Right lobe of liver (tissue), 4 donors: Measurements from ENCODE around the gene PIK3CG.

Source experiments
- POLR2A ChIP-seq: fragments of 450-650 bp; IDR thresholded peaks from one replicate; pipeline ENCODE4 v1.6.1; 2017; ENCODE audit warnings: antibody characterized with exemption, mild to moderate bottlenecking
- TF ChIP-seq, protein P1 (sequence below), 4 donors: fragments of 200-600 bp in 3 of 4; fragments of 450-650 bp in 1 of 4; IDR thresholded peaks; one replicate each; pipeline versions ENCODE4 v1.5.1 to v1.8.0; 2016 to 2022; ENCODE audit warnings: antibody characterized with exemption in 4 of 4, mild to moderate bottlenecking in 2 of 4
- donor health status: DM: no; HTN: no; CAD: no.
- donor health status: DM: no; HTN: no; CAD: no.
- donor health status: DM: no; HTN: yes; CAD: no.

DNA sequence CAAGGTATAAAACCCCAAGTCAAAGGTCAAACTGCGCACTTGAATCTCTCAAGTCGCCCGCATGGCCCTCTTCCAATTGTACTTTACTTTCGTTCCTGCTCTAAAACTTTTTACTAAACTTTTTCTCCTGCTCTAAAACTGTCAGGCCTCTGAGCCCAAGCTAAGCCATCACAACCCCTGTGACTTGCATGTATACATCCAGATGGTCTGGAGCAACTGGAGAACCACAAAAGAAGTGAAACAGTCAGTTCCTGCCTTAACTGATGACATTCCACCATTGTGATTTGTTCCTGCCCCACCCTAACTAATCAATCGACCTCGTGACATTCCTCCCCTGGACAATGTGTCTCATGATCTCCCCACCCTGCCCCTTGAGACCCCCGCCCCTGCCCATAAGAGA, 35.6 kb upstream of the PIK3CG start:
- TF ChIP-seq, protein P1, sequence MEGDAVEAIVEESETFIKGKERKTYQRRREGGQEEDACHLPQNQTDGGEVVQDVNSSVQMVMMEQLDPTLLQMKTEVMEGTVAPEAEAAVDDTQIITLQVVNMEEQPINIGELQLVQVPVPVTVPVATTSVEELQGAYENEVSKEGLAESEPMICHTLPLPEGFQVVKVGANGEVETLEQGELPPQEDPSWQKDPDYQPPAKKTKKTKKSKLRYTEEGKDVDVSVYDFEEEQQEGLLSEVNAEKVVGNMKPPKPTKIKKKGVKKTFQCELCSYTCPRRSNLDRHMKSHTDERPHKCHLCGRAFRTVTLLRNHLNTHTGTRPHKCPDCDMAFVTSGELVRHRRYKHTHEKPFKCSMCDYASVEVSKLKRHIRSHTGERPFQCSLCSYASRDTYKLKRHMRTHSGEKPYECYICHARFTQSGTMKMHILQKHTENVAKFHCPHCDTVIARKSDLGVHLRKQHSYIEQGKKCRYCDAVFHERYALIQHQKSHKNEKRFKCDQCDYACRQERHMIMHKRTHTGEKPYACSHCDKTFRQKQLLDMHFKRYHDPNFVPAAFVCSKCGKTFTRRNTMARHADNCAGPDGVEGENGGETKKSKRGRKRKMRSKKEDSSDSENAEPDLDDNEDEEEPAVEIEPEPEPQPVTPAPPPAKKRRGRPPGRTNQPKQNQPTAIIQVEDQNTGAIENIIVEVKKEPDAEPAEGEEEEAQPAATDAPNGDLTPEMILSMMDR (IDR thresholded peaks at IDR 0.05) = no peak
- TF ChIP-seq POLR2A = no peak
